Type B pancreatic cell (in vitro differentiated cells): ENCODE data around the gene TMIGD2. TPM values are rescaled to one million over a fixed set of nuclear protein-coding genes. Genes with fewer than 3 reads are reported as not detected.
"Not testable (repeated sequence)": the region's sequence is repeated elsewhere in the genome, so short reads cannot be mapped to it uniquely, and the experiment has no call there.

Experiments used
- DNase-seq: peaks from one replicate; pipeline ENCODE4 v3.0.0; 2021; ENCODE audit warnings: mixed read lengths; ENCODE audit not compliant: unreplicated experiment; ENCODE audit errors: extremely low spot score
- H3K27ac Mint-ChIP-seq: 2 replicates; pipeline ENCODE4 v1.8.0; 2021; ENCODE audit warnings: mild to moderate bottlenecking, mixed read lengths
- H3K27me3 Mint-ChIP-seq: 2 replicates; pipeline ENCODE4 v1.8.0; 2021; ENCODE audit warnings: mixed read lengths
- H3K36me3 Mint-ChIP-seq: 2 replicates; pipeline ENCODE4 v1.8.0; 2021; ENCODE audit warnings: mixed read lengths
- H3K4me1 Mint-ChIP-seq: one replicate; pipeline ENCODE4 v1.8.0; 2021; ENCODE audit warnings: mixed read lengths; ENCODE audit not compliant: unreplicated experiment
- H3K4me3 Mint-ChIP-seq: 2 replicates; pipeline ENCODE4 v1.8.0; 2021; ENCODE audit warnings: mild to moderate bottlenecking, mixed read lengths
- H3K9me3 Mint-ChIP-seq: 2 replicates; pipeline ENCODE4 v1.8.0; 2021; ENCODE audit warnings: mixed read lengths
- total RNA-seq: library from RNA; stranded (reverse); gene quantifications from 2 replicates; pipeline ENCODE4 v1.2.1, GENCODE V29; 2021; ENCODE audit warnings: low replicate concordance
- TF ChIP-seq, protein P1 (sequence below): fragments of 200-600 bp; sonication (generic); conservative IDR thresholded peaks from 2 replicates; pipeline ENCODE4 v1.5.0; 2021; ENCODE audit warnings: antibody characterized with exemption, mild to moderate bottlenecking

TMIGD2 gene
- total RNA-seq, 1 donor from 2014 or later: not detected

DNA sequence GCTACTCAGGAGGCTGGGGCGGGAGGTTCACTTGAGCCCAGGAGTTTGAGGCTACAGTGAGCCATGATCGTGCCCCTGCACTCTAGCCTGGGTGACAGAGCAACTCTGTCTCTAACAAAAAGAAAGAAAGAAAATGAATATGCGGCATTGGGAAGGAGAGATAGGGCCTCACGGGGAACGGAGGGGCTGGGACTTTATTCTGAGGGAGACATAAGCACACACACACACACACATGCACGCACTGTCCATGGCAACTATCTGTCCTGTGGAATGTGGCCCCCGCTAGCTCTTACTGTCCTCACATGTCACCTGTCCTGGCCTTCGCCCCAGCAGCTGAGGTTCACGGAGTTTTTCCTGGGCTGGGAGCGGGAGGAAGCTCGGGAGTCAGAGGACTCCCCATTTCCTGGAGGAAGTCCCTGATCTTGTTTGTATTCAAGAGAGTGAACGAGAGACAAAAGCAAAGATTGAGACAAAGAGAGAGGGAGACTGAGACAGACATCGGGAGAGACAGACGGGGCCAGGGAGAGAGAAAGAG, 35.8 kb upstream of the TMIGD2 start:
- Mint-ChIP-seq H3K36me3 (peaks cover 16% of the 10 kb centered on the region), H3K27ac (peak overlapping the region; percentile 98), H3K9me3 (no peaks in the 10 kb centered on the region), H3K27me3 (peaks cover 4% of the 10 kb centered on the region), H3K4me3 (peak overlapping the region; percentile 93), H3K4me1 (peaks cover 9% of the 10 kb centered on the region)
- TF ChIP-seq, protein P1, sequence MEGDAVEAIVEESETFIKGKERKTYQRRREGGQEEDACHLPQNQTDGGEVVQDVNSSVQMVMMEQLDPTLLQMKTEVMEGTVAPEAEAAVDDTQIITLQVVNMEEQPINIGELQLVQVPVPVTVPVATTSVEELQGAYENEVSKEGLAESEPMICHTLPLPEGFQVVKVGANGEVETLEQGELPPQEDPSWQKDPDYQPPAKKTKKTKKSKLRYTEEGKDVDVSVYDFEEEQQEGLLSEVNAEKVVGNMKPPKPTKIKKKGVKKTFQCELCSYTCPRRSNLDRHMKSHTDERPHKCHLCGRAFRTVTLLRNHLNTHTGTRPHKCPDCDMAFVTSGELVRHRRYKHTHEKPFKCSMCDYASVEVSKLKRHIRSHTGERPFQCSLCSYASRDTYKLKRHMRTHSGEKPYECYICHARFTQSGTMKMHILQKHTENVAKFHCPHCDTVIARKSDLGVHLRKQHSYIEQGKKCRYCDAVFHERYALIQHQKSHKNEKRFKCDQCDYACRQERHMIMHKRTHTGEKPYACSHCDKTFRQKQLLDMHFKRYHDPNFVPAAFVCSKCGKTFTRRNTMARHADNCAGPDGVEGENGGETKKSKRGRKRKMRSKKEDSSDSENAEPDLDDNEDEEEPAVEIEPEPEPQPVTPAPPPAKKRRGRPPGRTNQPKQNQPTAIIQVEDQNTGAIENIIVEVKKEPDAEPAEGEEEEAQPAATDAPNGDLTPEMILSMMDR: no peak
- DNase-seq: no peak

DNA sequence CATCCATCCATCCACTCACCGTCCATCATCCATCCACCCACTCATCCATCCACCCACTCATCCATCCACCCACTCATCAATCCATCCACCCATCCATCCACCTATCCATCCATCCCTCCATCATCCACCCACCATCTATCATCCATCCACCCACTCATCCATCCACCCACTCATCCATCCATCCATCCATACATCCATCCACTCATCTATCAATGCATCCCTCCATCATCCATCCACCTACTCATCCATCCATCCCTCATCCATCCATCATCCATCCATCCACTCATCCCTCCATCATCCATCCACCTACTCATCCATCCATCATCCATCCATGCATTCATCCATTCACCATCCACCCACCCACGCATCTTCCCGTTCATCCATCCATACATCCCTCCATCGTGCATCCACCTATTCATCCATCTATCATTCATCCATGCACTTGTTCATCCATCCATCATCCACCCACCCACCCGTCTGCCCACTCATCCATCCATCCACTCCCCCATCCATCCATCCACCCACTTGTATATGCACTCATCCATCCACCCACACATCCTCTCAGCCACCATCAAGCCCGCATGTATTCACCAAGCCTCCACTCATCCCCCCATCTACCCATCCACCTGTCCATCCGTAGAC, 32.9 kb upstream of the TMIGD2 start:
- Mint-ChIP-seq H3K36me3 (peaks cover 12% of the 10 kb centered on the region), H3K9me3 (no peaks in the 10 kb centered on the region), H3K4me3 (no peak overlapping the region), H3K4me1 (peaks cover 5% of the 10 kb centered on the region), H3K27me3 (no peaks in the 10 kb centered on the region), H3K27ac (no peak overlapping the region)
- DNase-seq: no peak
- TF ChIP-seq, protein P1: no peak

DNA sequence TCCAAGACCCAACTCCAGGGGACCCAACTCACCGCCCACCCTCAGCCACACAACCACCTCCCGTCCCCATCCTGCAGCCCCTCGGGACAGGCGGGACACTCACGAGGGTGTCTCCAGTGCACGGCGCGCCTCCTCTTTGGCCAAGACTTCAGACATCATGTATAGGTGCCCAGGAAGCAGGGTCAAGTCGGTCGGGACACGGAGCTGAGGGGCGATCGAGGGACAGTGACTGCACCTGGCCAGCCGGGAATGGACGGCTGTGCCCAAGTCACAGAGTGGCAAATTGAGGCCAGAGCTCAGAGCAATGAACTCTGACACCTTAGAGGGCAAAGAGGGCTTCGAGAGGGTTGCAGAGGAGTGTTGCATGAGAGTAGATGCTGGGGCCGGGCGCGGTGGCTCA, 27.7 kb upstream of the TMIGD2 start:
- DNase-seq: no peak
- no peak overlapping the region for H3K4me3 Mint-ChIP-seq
- H3K27me3 Mint-ChIP-seq: peaks cover 4% of the 10 kb centered on the region
- H3K4me1 Mint-ChIP-seq: no peaks in the 10 kb centered on the region
- no peak overlapping the region for H3K27ac Mint-ChIP-seq
- TF ChIP-seq, protein P1: no peak
- H3K36me3 Mint-ChIP-seq: peaks cover 4% of the 10 kb centered on the region
- no peaks in the 10 kb centered on the region for H3K9me3 Mint-ChIP-seq

DNA sequence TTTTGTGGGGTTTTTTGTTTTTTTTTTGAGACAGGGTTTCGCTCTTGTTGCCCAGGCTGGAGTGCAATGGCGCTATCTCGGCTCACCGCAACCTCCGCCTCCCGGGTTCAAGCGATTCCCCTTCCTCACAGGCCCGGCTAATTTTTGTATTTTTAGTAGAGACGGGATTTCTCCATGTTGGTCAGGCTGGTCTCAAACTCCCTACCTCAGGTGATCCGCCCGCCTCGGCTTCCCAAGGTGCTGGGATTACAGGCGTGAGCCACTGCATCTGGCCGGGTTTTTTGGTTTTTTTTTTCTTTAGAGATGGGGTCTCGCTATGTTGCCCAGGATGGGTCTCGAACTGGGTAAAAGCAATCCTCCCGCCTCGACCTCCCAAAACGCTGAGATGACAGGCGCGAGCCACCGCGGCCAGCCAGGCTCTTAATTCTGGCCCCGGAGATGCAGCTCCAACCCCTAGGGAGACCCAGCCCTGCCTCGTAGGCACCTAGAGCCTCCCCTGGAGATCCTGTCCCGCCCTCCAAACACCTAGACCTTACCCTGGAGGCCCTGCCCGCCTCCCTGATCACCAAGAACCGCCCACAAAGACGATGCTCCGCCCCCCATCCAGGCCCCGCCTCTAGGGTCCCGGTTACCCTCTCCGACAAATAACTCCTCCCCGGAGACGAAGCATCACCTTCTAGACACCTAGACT, 26.9 kb upstream of the TMIGD2 start:
- H3K9me3 Mint-ChIP-seq, H3K27ac Mint-ChIP-seq, H3K36me3 Mint-ChIP-seq, H3K27me3 Mint-ChIP-seq, H3K4me1 Mint-ChIP-seq, DNase-seq: not testable (repeated sequence)
- peak overlapping the region; percentile 85 for H3K4me3 Mint-ChIP-seq

DNA sequence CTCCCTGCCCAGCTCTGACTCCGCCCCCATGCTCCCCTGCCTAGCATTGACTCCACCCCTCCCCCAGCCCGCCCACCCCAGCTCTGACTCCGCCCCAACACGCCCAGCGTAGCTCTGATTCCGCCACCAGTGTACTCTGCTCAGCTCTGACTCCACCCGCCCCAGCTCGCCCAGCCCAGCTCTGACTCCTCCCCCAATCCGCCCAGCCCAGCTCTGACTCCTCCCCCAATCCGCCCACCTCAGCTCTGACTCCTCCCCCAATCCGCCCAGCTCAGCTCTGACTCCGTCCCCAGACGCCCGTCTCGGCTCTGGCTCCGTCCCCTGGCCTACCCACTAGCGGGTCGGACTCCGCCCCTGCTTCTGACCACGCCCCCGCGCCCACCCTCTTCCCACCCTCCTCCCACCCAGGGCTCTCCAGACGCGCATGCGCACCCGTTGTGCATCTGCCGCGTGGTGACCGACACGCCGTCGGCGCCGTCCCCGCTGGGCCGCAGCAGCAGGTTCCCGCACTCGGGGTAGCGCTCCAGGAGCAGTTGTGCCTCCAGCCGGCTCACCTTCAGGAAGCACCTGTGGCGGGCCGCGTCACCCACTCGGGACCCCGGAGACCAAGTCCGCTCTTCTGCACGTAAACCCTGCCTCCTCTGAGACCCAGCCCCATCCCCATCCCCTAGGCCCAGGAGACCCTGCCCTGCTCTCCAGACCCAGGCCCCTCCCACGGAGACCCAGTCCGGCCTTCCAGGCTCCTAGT, 26.2 kb upstream of the TMIGD2 start:
- H3K27ac Mint-ChIP-seq: peak overlapping the region; percentile 83

More for the DNA sequence above, 26.2 kb upstream of the TMIGD2 start:
- no peaks in the 10 kb centered on the region for H3K9me3 Mint-ChIP-seq
- TF ChIP-seq, protein P1: no peak
- peaks cover 4% of the 10 kb centered on the region for H3K27me3 Mint-ChIP-seq
- no peaks in the 10 kb centered on the region for H3K4me1 Mint-ChIP-seq
- H3K4me3 Mint-ChIP-seq: peak overlapping the region; percentile 85
- DNase-seq: peak; percentile 98
- H3K36me3 Mint-ChIP-seq: no peaks in the 10 kb centered on the region
